GM12878 (cell line): Measurements from ENCODE around the gene NAT9. TPM values are rescaled to one million over a fixed set of nuclear protein-coding genes. Genes with fewer than 3 reads are reported as not detected.

Experiments used
- BCLAF1 ChIP-seq: fragments of 450-650 bp; IDR thresholded peaks from 2 replicates; pipeline ENCODE4 v1.6.1; 2017; ENCODE audit warnings: antibody characterized with exemption, mild to moderate bottlenecking, moderate library complexity
- EP300 ChIP-seq, 2 experiments: fragments of 150-350 bp in 1 of 2; IDR thresholded peaks; 2 replicates each; pipeline ENCODE4 v1.6.1; 2011 to 2012; ENCODE audit warnings: low read depth in 2 of 2, low read length in 2 of 2, borderline replicate concordance in 1 of 2, improper control_type of control experiment in 1 of 2, inconsistent platforms in 1 of 2; ENCODE audit not compliant: control insufficient read depth in 1 of 2
- KDM1A ChIP-seq: fragments of 200-600 bp; sonication (generic); IDR thresholded peaks from 2 replicates; pipeline ENCODE4 v1.6.1; 2016; ENCODE audit warnings: borderline replicate concordance
- KLF5 ChIP-seq: fragments of 450-650 bp; IDR thresholded peaks from 2 replicates; pipeline ENCODE4 v1.6.1; 2014; ENCODE audit warnings: mild to moderate bottlenecking; ENCODE audit not compliant: partially characterized antibody
- LARP7 ChIP-seq: fragments of 450-650 bp; IDR thresholded peaks from 2 replicates; pipeline ENCODE4 v1.6.1; 2017; ENCODE audit warnings: mild to moderate bottlenecking
- PAX5 ChIP-seq: IDR thresholded peaks from 2 replicates; pipeline ENCODE4 v1.6.1; 2011; ENCODE audit warnings: low read depth, low read length, borderline replicate concordance
- POLR2A ChIP-seq: IDR thresholded peaks from 2 replicates; pipeline ENCODE4 v1.6.1; 2011; ENCODE audit warnings: low read depth, mild to moderate bottlenecking, low read length
- RELB ChIP-seq: fragments of 450-650 bp; IDR thresholded peaks from 2 replicates; pipeline ENCODE4 v1.6.1; 2017; ENCODE audit warnings: low read depth, mild to moderate bottlenecking, moderate library complexity
- SIX5 ChIP-seq: IDR thresholded peaks from 2 replicates; pipeline ENCODE4 v1.6.1; 2011; ENCODE audit warnings: mild to moderate bottlenecking, low read depth, low read length, moderate library complexity; ENCODE audit not compliant: severe bottlenecking
- SMAD5 ChIP-seq: IDR thresholded peaks from 2 replicates; pipeline ENCODE4 v1.6.1; 2016; ENCODE audit warnings: antibody characterized with exemption, low read depth
- SMARCA5 ChIP-seq: fragments of 450-650 bp; IDR thresholded peaks from 2 replicates; pipeline ENCODE4 v1.6.1; 2017; ENCODE audit warnings: mild to moderate bottlenecking
- SPI1 ChIP-seq: IDR thresholded peaks from 2 replicates; pipeline ENCODE4 v1.6.1; 2011; ENCODE audit warnings: low read depth, mild to moderate bottlenecking, low read length, moderate library complexity, borderline replicate concordance; ENCODE audit not compliant: insufficient read depth
- WRNIP1 ChIP-seq: IDR thresholded peaks from 2 replicates; pipeline ENCODE4 v1.6.1; 2011; ENCODE audit warnings: low read depth, low read length, improper control_type of control experiment, borderline replicate concordance
- ZNF207 ChIP-seq: fragments of 450-650 bp; IDR thresholded peaks from 2 replicates; pipeline ENCODE4 v1.6.1; 2014; ENCODE audit warnings: antibody characterized with exemption, mild to moderate bottlenecking, borderline replicate concordance
- ZNF24 ChIP-seq: fragments of 450-650 bp; IDR thresholded peaks from 2 replicates; pipeline ENCODE4 v1.6.1; 2017; ENCODE audit warnings: antibody characterized with exemption, mild to moderate bottlenecking
- polyA plus RNA-seq, 11 experiments: library from polyadenylated mRNA; depleted of rRNA in 4 of 11; unstranded in 6 of 11; stranded (reverse) in 5 of 11; fragments of >200 nt; fragmentation: Nextera tagmentation in 4 of 11; fragmentation: Illumina TruSeq in 1 of 11; extraction: Ambion mirVana in 4 of 11; extraction: Trizol in 1 of 11; gene quantifications; 1 replicate in 1 of 11; 2 replicates in 10 of 11; pipeline versions ENCODE4 v1.2.1 to v1.2.3, GENCODE V29; 2011 to 2016; ENCODE audit warnings: inconsistent platforms in 2 of 11, missing spikeins in 2 of 11, low read depth in 1 of 11
- total RNA-seq, 4 experiments: library from RNA; depleted of rRNA in 3 of 4; stranded (reverse); fragments of >200 nt in 3 of 4; fragmentation: Illumina TruSeq in 1 of 4; extraction: Trizol in 1 of 4; gene quantifications; 2 replicates each; pipeline versions ENCODE4 v1.2.1 to v1.2.3, GENCODE V29; 2013 to 2021
- TF ChIP-seq, protein P1 (sequence below): fragments of 450-650 bp; IDR thresholded peaks from 2 replicates; pipeline ENCODE4 v1.6.1; 2016; ENCODE audit warnings: mild to moderate bottlenecking
- TF ChIP-seq, protein P2 (sequence below): fragments of 450-650 bp; IDR thresholded peaks from 2 replicates; pipeline ENCODE4 v1.6.1; 2017; ENCODE audit warnings: mild to moderate bottlenecking, moderate library complexity

The NAT9 gene
- total and polyA plus RNA-seq, 10 of the 15 experiments (the other 5 are each of a cell fraction or from before 2014, with no cell fraction given) = 3.5 to 45.3 (median 27.3) TPM

DNA sequence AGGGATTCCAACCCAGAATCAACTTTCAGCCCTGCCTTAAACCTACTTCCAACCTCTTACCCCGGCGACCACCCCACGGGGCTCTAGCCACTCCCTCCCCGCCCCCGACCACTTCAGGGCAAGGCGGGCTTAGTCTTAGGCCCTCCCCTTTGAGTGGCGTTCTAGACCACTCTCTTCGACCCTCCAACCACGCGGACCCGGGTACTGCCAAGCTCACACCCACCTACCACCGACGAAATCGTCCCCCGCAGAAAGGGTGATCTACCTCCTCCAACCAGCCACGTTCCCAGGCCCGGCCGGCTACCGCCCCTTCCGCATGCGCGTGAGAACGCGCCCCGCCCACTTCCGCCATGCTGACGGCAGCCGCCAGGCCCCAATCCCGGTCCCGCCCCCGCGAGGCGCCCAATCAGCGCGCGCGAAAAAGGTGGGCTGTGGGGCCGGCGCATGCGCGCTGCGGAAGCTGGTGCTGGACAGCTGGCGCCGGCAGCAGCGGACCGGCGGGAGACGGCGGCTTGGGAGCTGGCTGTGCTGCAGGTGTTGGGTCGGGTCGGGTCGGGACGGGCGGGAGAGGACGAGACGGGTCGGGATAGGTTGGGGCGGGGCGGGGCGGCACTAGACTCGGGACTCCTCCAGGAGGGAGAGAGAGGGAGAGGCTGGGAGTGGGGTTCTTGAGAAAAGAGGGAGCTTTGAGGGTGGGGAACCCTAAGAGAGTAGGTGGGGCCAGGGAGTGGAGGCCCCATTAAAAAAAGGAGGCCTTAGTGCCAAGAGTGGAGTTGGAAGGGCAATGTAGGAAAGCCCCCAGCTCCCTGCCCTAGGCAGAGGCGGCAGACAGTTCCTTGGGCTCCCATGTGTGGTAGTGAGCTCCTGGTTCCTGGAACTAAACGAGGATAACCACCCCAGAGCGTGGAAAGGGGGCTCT is at the start of gene NAT9 (continued):
- TF ChIP-seq, protein P1, sequence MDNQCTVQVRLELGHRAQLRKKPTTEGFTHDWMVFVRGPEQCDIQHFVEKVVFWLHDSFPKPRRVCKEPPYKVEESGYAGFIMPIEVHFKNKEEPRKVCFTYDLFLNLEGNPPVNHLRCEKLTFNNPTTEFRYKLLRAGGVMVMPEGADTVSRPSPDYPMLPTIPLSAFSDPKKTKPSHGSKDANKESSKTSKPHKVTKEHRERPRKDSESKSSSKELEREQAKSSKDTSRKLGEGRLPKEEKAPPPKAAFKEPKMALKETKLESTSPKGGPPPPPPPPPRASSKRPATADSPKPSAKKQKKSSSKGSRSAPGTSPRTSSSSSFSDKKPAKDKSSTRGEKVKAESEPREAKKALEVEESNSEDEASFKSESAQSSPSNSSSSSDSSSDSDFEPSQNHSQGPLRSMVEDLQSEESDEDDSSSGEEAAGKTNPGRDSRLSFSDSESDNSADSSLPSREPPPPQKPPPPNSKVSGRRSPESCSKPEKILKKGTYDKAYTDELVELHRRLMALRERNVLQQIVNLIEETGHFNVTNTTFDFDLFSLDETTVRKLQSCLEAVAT = no peak
- TF ChIP-seq ZNF24 (no peak), KLF5 (no peak), ZNF207 (no peak; the same call in 1 of the 2 replicates), POLR2A (peak; percentile 89), WRNIP1 (no peak), PAX5 (peak; percentile 13; the same call in 1 of the 2 replicates), SPI1 (peak; percentile 27; the same call in 1 of the 2 replicates), BCLAF1 (no peak), SMAD5 (peak; percentile 64; the same call in 1 of the 2 replicates), EP300 (IDR thresholded peaks at IDR 0.05; ENCODE audit: borderline replicate concordance in 1 of 2, control insufficient read depth in 1 of 2, low read depth in 2 of 2, low read length in 2 of 2) (no peak), KDM1A (no peak), SMARCA5 (no peak), LARP7 (peak; percentile 79), SIX5 (peak; percentile 42), RELB (0 out of 2 replicates have a peak, but pooled peaks have one; percentile 39)
- TF ChIP-seq, protein P2, sequence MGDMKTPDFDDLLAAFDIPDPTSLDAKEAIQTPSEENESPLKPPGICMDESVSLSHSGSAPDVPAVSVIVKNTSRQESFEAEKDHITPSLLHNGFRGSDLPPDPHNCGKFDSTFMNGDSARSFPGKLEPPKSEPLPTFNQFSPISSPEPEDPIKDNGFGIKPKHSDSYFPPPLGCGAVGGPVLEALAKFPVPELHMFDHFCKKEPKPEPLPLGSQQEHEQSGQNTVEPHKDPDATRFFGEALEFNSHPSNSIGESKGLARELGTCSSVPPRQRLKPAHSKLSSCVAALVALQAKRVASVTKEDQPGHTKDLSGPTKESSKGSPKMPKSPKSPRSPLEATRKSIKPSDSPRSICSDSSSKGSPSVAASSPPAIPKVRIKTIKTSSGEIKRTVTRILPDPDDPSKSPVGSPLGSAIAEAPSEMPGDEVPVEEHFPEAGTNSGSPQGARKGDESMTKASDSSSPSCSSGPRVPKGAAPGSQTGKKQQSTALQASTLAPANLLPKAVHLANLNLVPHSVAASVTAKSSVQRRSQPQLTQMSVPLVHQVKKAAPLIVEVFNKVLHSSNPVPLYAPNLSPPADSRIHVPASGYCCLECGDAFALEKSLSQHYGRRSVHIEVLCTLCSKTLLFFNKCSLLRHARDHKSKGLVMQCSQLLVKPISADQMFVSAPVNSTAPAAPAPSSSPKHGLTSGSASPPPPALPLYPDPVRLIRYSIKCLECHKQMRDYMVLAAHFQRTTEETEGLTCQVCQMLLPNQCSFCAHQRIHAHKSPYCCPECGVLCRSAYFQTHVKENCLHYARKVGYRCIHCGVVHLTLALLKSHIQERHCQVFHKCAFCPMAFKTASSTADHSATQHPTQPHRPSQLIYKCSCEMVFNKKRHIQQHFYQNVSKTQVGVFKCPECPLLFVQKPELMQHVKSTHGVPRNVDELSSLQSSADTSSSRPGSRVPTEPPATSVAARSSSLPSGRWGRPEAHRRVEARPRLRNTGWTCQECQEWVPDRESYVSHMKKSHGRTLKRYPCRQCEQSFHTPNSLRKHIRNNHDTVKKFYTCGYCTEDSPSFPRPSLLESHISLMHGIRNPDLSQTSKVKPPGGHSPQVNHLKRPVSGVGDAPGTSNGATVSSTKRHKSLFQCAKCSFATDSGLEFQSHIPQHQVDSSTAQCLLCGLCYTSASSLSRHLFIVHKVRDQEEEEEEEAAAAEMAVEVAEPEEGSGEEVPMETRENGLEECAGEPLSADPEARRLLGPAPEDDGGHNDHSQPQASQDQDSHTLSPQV = no peak
